Stimulated activated CD8-positive, alpha-beta memory T cell treated with anti-CD3 and anti-CD28 coated beads, Interleukin-15, amount 100 ng/mL, for 48 hours (primary cell): Measurements from ENCODE around the gene PRKCB.

Source experiments
- DNase-seq, 2 donors: peaks; one replicate each; pipeline ENCODE4 v3.0.0-alpha.2; 2020; ENCODE audit warnings: low read depth in 2 of 2

Gene PRKCB

GRCh38 chr16:23866621-23867020 lies 30.8 kb downstream of the PRKCB start:
- no peak for DNase-seq

- DNase-seq = no peak
Observed at GRCh38 chr16:23867566-23867965, 31.8 kb downstream of the PRKCB start.

- no peak for DNase-seq
Observed at GRCh38 chr16:23868136-23868535, 32.4 kb downstream of the PRKCB start.

GRCh38 chr16:23869052-23869451 lies 33.3 kb downstream of the PRKCB start:
- peak in 1 of 2 donors; percentile 26 for DNase-seq

- DNase-seq = no peak
Observed at GRCh38 chr16:23871924-23872323, 36.1 kb downstream of the PRKCB start.

GRCh38 chr16:23874613-23875294 lies 39.0 kb downstream of the PRKCB start:
- DNase-seq = no peak

GRCh38 chr16:23876256-23876896 lies 40.6 kb downstream of the PRKCB start:
- no peak for DNase-seq

GRCh38 chr16:23877107-23878070 lies 41.6 kb downstream of the PRKCB start:
- DNase-seq = no peak

- DNase-seq = no peak
Observed at GRCh38 chr16:23879735-23880373, 44.1 kb downstream of the PRKCB start.

GRCh38 chr16:23889189-23889588 lies 53.4 kb downstream of the PRKCB start:
- no peak for DNase-seq

GRCh38 chr16:23893986-23894385 lies 58.2 kb downstream of the PRKCB start:
- DNase-seq = no peak

GRCh38 chr16:23895052-23895451 lies 59.3 kb downstream of the PRKCB start:
- no peak for DNase-seq

GRCh38 chr16:23896832-23897821 lies 61.3 kb downstream of the PRKCB start:
- DNase-seq = no peak

- no peak for DNase-seq
Observed at GRCh38 chr16:23898682-23899430, 63.1 kb downstream of the PRKCB start.

GRCh38 chr16:23899869-23900268 lies 64.1 kb downstream of the PRKCB start:
- DNase-seq = no peak

GRCh38 chr16:23900480-23901177 lies 64.8 kb downstream of the PRKCB start:
- DNase-seq = no peak

GRCh38 chr16:23901178-23902033 lies 65.6 kb downstream of the PRKCB start:
- DNase-seq = no peak

GRCh38 chr16:23902034-23902747 lies 66.4 kb downstream of the PRKCB start:
- DNase-seq = no peak
